WTC11 (cell line): ENCODE data around the gene GP9.

ENCODE experiments used
- CREB1 ChIP-seq: sonication (generic); formaldehyde crosslinking; IDR thresholded peaks from 2 replicates; pipeline ENCODE4 v1.8.0; 2023; ENCODE audit warnings: mild to moderate bottlenecking, missing genetic modification reagents
- E2F5 ChIP-seq: sonication (generic); formaldehyde crosslinking; IDR thresholded peaks from 2 replicates; pipeline ENCODE4 v1.8.1; 2022; ENCODE audit warnings: mild to moderate bottlenecking, moderate library complexity, missing genetic modification reagents
- FOXP4 ChIP-seq: sonication (generic); formaldehyde crosslinking; IDR thresholded peaks from 2 replicates; pipeline ENCODE4 v1.8.0; 2022; ENCODE audit warnings: mild to moderate bottlenecking, missing genetic modification reagents
- MAX ChIP-seq: sonication (generic); formaldehyde crosslinking; IDR thresholded peaks from 2 replicates; pipeline ENCODE4 v1.8.0; 2022; ENCODE audit warnings: mild to moderate bottlenecking, missing genetic modification reagents
- NR3C1 ChIP-seq: sonication (generic); formaldehyde crosslinking; conservative IDR thresholded peaks from 2 replicates; pipeline ENCODE4 v1.8.1; 2023; ENCODE audit warnings: low read depth, mild to moderate bottlenecking, missing genetic modification reagents
- SMAD4 ChIP-seq: sonication (generic); formaldehyde crosslinking; IDR thresholded peaks from 2 replicates; pipeline ENCODE4 v1.8.0; 2022; ENCODE audit warnings: mild to moderate bottlenecking, missing genetic modification reagents
- TF ChIP-seq, protein P1 (sequence below): sonication (generic); formaldehyde crosslinking; IDR thresholded peaks from 2 replicates; pipeline ENCODE4 v1.8.1; 2023; ENCODE audit warnings: mild to moderate bottlenecking, missing genetic modification reagents, borderline replicate concordance
- TF ChIP-seq, protein P2 (sequence below): fragments of 200-600 bp; IDR thresholded peaks from 2 replicates; pipeline ENCODE4 v1.8.0; 2022; ENCODE audit warnings: antibody characterized with exemption
- TF ChIP-seq, protein P3 (sequence below): sonication (generic); formaldehyde crosslinking; IDR thresholded peaks from 2 replicates; pipeline ENCODE4 v1.8.1; 2023; ENCODE audit warnings: mild to moderate bottlenecking, missing genetic modification reagents, moderate library complexity
- TF ChIP-seq, protein P4 (sequence below): fragments of 250-450 bp; sonication (Bioruptor Pico); IDR thresholded peaks from 2 replicates; pipeline ENCODE4 v1.8.0; 2021; ENCODE audit warnings: mild to moderate bottlenecking
- TF ChIP-seq, protein P5 (sequence below): sonication (generic); formaldehyde crosslinking; IDR thresholded peaks from 2 replicates; pipeline ENCODE4 v1.8.0; 2022; ENCODE audit warnings: missing genetic modification reagents

GRCh38 chr3:129106866-129107565, 46.4 kb downstream of the GP9 start:
- TF ChIP-seq, protein P1, sequence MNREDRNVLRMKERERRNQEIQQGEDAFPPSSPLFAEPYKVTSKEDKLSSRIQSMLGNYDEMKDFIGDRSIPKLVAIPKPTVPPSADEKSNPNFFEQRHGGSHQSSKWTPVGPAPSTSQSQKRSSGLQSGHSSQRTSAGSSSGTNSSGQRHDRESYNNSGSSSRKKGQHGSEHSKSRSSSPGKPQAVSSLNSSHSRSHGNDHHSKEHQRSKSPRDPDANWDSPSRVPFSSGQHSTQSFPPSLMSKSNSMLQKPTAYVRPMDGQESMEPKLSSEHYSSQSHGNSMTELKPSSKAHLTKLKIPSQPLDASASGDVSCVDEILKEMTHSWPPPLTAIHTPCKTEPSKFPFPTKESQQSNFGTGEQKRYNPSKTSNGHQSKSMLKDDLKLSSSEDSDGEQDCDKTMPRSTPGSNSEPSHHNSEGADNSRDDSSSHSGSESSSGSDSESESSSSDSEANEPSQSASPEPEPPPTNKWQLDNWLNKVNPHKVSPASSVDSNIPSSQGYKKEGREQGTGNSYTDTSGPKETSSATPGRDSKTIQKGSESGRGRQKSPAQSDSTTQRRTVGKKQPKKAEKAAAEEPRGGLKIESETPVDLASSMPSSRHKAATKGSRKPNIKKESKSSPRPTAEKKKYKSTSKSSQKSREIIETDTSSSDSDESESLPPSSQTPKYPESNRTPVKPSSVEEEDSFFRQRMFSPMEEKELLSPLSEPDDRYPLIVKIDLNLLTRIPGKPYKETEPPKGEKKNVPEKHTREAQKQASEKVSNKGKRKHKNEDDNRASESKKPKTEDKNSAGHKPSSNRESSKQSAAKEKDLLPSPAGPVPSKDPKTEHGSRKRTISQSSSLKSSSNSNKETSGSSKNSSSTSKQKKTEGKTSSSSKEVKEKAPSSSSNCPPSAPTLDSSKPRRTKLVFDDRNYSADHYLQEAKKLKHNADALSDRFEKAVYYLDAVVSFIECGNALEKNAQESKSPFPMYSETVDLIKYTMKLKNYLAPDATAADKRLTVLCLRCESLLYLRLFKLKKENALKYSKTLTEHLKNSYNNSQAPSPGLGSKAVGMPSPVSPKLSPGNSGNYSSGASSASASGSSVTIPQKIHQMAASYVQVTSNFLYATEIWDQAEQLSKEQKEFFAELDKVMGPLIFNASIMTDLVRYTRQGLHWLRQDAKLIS: no peak
- TF ChIP-seq SMAD4: no peak
- TF ChIP-seq, protein P2, sequence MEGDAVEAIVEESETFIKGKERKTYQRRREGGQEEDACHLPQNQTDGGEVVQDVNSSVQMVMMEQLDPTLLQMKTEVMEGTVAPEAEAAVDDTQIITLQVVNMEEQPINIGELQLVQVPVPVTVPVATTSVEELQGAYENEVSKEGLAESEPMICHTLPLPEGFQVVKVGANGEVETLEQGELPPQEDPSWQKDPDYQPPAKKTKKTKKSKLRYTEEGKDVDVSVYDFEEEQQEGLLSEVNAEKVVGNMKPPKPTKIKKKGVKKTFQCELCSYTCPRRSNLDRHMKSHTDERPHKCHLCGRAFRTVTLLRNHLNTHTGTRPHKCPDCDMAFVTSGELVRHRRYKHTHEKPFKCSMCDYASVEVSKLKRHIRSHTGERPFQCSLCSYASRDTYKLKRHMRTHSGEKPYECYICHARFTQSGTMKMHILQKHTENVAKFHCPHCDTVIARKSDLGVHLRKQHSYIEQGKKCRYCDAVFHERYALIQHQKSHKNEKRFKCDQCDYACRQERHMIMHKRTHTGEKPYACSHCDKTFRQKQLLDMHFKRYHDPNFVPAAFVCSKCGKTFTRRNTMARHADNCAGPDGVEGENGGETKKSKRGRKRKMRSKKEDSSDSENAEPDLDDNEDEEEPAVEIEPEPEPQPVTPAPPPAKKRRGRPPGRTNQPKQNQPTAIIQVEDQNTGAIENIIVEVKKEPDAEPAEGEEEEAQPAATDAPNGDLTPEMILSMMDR: no peak
- TF ChIP-seq, protein P3, sequence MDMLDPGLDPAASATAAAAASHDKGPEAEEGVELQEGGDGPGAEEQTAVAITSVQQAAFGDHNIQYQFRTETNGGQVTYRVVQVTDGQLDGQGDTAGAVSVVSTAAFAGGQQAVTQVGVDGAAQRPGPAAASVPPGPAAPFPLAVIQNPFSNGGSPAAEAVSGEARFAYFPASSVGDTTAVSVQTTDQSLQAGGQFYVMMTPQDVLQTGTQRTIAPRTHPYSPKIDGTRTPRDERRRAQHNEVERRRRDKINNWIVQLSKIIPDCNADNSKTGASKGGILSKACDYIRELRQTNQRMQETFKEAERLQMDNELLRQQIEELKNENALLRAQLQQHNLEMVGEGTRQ (CRISPR knock-in tag): no peak
- no peak for TF ChIP-seq NR3C1
- TF ChIP-seq MAX: no peak
- TF ChIP-seq CREB1 (CRISPR knock-in tag): no peak
- TF ChIP-seq, protein P4, sequence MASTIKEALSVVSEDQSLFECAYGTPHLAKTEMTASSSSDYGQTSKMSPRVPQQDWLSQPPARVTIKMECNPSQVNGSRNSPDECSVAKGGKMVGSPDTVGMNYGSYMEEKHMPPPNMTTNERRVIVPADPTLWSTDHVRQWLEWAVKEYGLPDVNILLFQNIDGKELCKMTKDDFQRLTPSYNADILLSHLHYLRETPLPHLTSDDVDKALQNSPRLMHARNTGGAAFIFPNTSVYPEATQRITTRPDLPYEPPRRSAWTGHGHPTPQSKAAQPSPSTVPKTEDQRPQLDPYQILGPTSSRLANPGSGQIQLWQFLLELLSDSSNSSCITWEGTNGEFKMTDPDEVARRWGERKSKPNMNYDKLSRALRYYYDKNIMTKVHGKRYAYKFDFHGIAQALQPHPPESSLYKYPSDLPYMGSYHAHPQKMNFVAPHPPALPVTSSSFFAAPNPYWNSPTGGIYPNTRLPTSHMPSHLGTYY (CRISPR knock-in tag): no peak
- no peak for TF ChIP-seq FOXP4
- no peak for TF ChIP-seq E2F5 (CRISPR knock-in tag)
- TF ChIP-seq, protein P5, sequence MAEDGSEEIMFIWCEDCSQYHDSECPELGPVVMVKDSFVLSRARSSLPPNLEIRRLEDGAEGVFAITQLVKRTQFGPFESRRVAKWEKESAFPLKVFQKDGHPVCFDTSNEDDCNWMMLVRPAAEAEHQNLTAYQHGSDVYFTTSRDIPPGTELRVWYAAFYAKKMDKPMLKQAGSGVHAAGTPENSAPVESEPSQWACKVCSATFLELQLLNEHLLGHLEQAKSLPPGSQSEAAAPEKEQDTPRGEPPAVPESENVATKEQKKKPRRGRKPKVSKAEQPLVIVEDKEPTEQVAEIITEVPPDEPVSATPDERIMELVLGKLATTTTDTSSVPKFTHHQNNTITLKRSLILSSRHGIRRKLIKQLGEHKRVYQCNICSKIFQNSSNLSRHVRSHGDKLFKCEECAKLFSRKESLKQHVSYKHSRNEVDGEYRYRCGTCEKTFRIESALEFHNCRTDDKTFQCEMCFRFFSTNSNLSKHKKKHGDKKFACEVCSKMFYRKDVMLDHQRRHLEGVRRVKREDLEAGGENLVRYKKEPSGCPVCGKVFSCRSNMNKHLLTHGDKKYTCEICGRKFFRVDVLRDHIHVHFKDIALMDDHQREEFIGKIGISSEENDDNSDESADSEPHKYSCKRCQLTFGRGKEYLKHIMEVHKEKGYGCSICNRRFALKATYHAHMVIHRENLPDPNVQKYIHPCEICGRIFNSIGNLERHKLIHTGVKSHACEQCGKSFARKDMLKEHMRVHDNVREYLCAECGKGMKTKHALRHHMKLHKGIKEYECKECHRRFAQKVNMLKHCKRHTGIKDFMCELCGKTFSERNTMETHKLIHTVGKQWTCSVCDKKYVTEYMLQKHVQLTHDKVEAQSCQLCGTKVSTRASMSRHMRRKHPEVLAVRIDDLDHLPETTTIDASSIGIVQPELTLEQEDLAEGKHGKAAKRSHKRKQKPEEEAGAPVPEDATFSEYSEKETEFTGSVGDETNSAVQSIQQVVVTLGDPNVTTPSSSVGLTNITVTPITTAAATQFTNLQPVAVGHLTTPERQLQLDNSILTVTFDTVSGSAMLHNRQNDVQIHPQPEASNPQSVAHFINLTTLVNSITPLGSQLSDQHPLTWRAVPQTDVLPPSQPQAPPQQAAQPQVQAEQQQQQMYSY (CRISPR knock-in tag): no peak
